HEK293T (cell line): ENCODE results near the gene MYH3.

Experiments used
- ARNT ChIP-seq: fragments of 450-650 bp; IDR thresholded peaks from 2 replicates; pipeline ENCODE4 v1.6.1; 2017; ENCODE audit warnings: mild to moderate bottlenecking
- BHLHE40 ChIP-seq: fragments of 450-650 bp; IDR thresholded peaks from 2 replicates; pipeline ENCODE4 v1.6.1; 2016; ENCODE audit warnings: mild to moderate bottlenecking, moderate library complexity, borderline replicate concordance
- FOXM1 ChIP-seq: fragments of 450-650 bp; IDR thresholded peaks from 2 replicates; pipeline ENCODE4 v1.6.1; 2017; ENCODE audit warnings: mild to moderate bottlenecking, borderline replicate concordance
- HDGF ChIP-seq: fragments of 450-650 bp; IDR thresholded peaks from 2 replicates; pipeline ENCODE4 v1.6.1; 2017; ENCODE audit warnings: antibody characterized with exemption, borderline replicate concordance
- L3MBTL2 ChIP-seq: fragments of 450-650 bp; conservative IDR thresholded peaks from 2 replicates; pipeline ENCODE4 v1.6.1; 2016; ENCODE audit warnings: mild to moderate bottlenecking
- LEF1 ChIP-seq: fragments of 450-650 bp; IDR thresholded peaks from 2 replicates; pipeline ENCODE4 v1.6.1; 2017; ENCODE audit warnings: mild to moderate bottlenecking, borderline replicate concordance
- PKNOX1 ChIP-seq: fragments of 450-650 bp; IDR thresholded peaks from 2 replicates; pipeline ENCODE4 v1.6.1; 2016
- SP1 ChIP-seq: fragments of 450-650 bp; IDR thresholded peaks from 2 replicates; pipeline ENCODE4 v1.6.1; 2017
- SUZ12 ChIP-seq: fragments of 450-650 bp; IDR thresholded peaks from 2 replicates; pipeline ENCODE4 v1.6.1; 2016; ENCODE audit warnings: mild to moderate bottlenecking
- ZNF384 ChIP-seq: fragments of 450-650 bp; IDR thresholded peaks from 2 replicates; pipeline ENCODE4 v1.6.1; 2016

GRCh38 chr17:10617120-10617505, 40.0 kb downstream of the MYH3 start:
- TF ChIP-seq SP1 (no peak), HDGF (no peak), SUZ12 (no peak), PKNOX1 (no peak), FOXM1 (no peak), LEF1 (no peak), L3MBTL2 (no peak), ARNT (no peak), ZNF384 (no peak), BHLHE40 (no peak)
